NCI-H2081 (cell line): Measurements from ENCODE around the gene NTM.
A peak's percentile ranks its signal among the peaks of the same experiment; 100 is the strongest.

Experiments used
- DNase-seq, 2 experiments: peaks; one replicate each; lab custom pipeline; 2025; lab: John Stamatoyannopoulos, UW

NTM gene

GRCh38 chr11:131734871-131735270 lies 364.5 kb downstream of the NTM start:
- DNase-seq, result no peak

DNA sequence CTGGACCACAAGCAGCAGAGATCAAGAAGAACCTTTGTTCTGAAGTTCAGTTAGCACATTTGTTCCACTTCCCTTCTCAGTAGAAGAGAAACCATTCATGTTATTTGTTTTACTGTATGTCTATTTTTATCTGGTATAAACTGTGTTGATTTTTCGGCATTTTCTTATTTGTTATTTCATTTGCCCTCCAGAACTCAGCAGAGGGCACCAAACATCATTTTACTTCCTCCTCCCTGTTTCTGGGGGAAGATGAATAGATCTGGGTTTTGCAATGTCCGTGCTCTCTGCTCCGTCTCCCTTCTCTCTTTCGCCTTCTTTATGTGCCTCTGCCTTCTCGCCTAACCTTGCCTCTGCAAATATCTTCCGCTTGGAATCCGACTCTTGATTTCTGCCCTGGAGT lies 366.9 kb downstream of the NTM start:
- no peak for DNase-seq

GRCh38 chr11:131739243-131739882 lies 368.9 kb downstream of the NTM start:
- DNase-seq, result no peak

DNA sequence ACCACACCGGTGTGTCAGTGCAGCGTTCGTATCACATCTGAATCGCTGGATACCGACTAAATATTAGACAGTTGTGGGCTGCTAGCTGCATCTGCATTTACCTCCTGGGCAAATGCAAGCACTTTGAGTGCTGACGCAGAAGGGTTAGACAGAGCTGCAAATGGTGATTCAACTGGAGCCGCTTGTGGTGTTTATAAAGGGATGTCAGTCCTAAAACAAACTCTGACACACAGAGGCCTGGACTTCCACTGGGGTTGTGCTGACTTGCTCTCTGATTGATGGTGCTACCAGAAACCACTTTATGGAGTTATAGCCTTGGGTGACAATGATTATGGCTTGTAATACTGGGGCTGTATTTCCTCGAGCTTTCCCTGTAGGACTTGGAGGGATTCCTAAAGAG lies 374.4 kb downstream of the NTM start:
- DNase-seq, result no peak

DNA sequence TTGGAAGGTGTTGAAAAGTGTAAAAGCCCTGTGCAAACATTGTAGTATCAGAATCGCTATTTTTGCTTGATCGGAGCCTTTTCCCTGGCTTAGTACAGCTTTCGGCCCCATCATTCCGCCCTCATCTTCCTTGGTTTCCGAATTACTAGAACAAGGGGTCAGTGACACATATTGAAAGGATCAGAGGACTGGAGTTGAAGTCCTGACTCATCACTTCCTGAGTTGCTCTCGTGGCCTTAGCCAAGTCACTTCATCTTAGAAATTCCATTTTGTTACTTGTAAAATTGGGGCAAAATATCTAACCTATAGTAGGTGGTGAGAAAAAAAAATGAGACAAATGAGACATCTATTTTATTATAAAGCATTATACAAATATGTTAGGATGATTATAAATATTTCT lies 375.0 kb downstream of the NTM start:
- no peak for DNase-seq

DNA sequence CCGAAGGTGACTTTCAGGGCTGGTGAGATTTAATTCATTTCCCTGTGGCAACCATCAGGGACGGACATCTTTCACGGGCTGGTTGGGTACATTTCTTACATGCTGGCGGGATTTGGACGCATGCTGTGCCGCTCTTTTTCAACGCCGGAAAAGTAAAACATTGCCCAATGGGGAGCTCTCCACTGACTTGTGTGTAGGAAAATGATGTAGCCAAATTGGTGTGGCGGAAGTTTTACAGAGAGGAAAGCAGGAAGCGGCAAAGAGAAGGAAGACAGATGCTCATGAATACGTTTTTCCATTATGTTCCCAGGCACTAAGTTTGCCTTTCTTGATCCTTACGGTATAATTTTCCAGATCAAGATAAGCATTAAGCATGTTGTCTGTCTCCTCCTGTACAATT lies 375.8 kb downstream of the NTM start:
- no peak for DNase-seq

- peak; percentile 58 to 71 for DNase-seq
Measured at GRCh38 chr11:131748151-131749050, 378.0 kb downstream of the NTM start.

- no peak for DNase-seq
Measured at GRCh38 chr11:131749101-131749500, 378.7 kb downstream of the NTM start.

- DNase-seq, result no peak
Measured at GRCh38 chr11:131750152-131750551, 379.7 kb downstream of the NTM start.

- no peak for DNase-seq
Measured at GRCh38 chr11:131750692-131751091, 380.3 kb downstream of the NTM start.

GRCh38 chr11:131754671-131755070 lies 384.3 kb downstream of the NTM start:
- no peak for DNase-seq

- DNase-seq, result no peak
Measured at GRCh38 chr11:131756479-131757110, 386.2 kb downstream of the NTM start.

DNA sequence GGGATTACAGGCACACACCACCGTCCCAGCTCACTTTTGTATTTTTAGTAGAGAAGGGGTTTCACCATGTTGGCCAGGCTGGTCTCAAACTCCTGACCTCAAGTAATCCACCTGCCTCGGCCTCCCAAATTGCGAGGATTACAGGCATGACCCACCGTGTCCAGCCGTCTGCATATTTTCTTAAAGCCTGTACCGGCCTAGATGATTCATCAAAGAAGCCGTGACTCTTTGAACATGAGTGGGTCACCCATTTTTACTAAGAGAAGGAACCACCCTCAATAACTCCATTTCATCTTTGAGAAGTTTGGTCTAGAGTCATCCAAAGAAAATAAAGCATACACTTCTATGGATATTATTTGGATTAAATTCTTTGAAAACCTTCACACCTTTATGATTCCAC lies 388.3 kb downstream of the NTM start:
- DNase-seq, result no peak

DNA sequence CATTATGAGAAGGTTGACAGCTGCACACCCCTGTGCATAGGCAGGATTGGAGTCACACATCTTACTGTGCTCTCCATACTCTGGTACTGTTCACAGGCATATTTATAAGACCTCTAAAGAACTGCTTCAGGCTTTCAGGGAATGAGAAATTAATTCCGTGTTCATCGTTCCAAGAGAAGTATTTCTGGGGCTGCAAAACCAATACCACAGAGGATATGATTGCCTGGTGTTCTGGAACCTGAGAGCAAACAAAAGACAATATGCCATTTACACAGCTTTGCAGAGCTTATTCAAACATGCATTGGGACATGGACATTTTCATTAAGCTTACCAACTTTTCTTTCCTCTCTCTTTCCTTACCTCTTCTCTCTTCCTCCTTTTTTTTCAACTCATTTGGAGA lies 388.7 kb downstream of the NTM start:
- DNase-seq, result no peak

GRCh38 chr11:131760091-131761061 lies 390.0 kb downstream of the NTM start:
- no peak for DNase-seq

GRCh38 chr11:131762346-131763110 lies 392.1 kb downstream of the NTM start:
- no peak for DNase-seq

GRCh38 chr11:131763193-131763890 lies 392.9 kb downstream of the NTM start:
- DNase-seq, result no peak

DNA sequence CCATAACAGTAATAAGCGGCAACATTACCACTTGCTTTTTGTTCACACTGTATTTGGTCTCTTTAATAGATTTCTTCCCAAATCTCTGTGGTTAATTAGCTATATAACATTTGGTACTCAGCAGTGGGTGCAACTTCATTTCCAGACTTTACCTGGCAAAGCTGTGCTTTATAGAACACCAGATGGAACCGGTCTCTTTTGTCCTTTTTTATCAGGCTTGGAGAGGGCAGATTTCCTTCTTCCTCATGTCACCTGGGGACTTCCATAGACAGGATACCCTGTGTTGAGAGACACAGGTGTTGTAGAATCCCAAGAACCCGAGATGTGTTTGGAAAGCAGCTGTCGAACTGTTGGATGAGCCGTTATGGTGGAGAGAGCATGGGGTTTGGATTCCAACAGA lies 393.7 kb downstream of the NTM start:
- DNase-seq, result no peak

- DNase-seq, result no peak
Measured at GRCh38 chr11:131764649-131765048, 394.2 kb downstream of the NTM start.

- DNase-seq, result no peak
Measured at GRCh38 chr11:131766637-131767036, 396.2 kb downstream of the NTM start.
